MM.1S (cell line): Measurements from ENCODE around the gene NSUN6.

Experiments used
- DNase-seq: peaks from one replicate; pipeline ENCODE4 v3.0.0-alpha.2; 2015
- H2AFZ ChIP-seq: fragments of 300-600 bp; sonication (generic); 2 replicates; pipeline ENCODE4 v1.6.0; 2016; ENCODE audit warnings: antibody characterized with exemption, low read length
- H3F3A ChIP-seq: fragments of 300-600 bp; sonication (generic); 2 replicates; pipeline ENCODE4 v1.6.1; 2016; ENCODE audit warnings: mild to moderate bottlenecking, antibody characterized with exemption, low read length, moderate library complexity, mixed read lengths; ENCODE audit not compliant: insufficient read depth
- H3K27ac ChIP-seq: fragments of 300-600 bp; sonication (generic); 2 replicates; pipeline ENCODE4 v1.5.1; 2016; ENCODE audit warnings: mild to moderate bottlenecking, low read length
- H3K27me3 ChIP-seq: fragments of 300-600 bp; sonication (generic); replicated peaks from 2 replicates; pipeline ENCODE4 v1.6.0; 2016; ENCODE audit warnings: low read length; ENCODE audit not compliant: insufficient read depth
- H3K36me3 ChIP-seq: fragments of 300-600 bp; sonication (generic); replicated peaks from 2 replicates; pipeline ENCODE4 v1.6.1; 2016; ENCODE audit warnings: mild to moderate bottlenecking, low read length, mixed read lengths; ENCODE audit not compliant: insufficient read depth
- H3K4me1 ChIP-seq: fragments of 300-600 bp; sonication (generic); 2 replicates; pipeline ENCODE4 v1.6.1; 2016; ENCODE audit warnings: low read length, mixed read lengths
- H3K4me2 ChIP-seq: fragments of 300-600 bp; sonication (generic); 2 replicates; pipeline ENCODE4 v1.6.0; 2016; ENCODE audit warnings: low read depth, low read length
- H3K4me3 ChIP-seq: fragments of 300-600 bp; sonication (generic); 2 replicates; pipeline ENCODE4 v1.5.1; 2016; ENCODE audit warnings: low read length, mixed read lengths
- H3K79me2 ChIP-seq: fragments of 300-600 bp; sonication (generic); 2 replicates; pipeline ENCODE4 v1.6.1; 2016; ENCODE audit warnings: mixed run types, low read length, mixed read lengths
- H3K9ac ChIP-seq: fragments of 300-600 bp; sonication (generic); 2 replicates; pipeline ENCODE4 v1.6.1; 2016; ENCODE audit warnings: low read length, mixed read lengths
- H3K9me2 ChIP-seq: fragments of 300-600 bp; sonication (generic); replicated peaks from 2 replicates; pipeline ENCODE4 v1.6.1; 2016; ENCODE audit warnings: mild to moderate bottlenecking, low read length, mixed read lengths; ENCODE audit not compliant: insufficient read depth
- H3K9me3 ChIP-seq: fragments of 300-600 bp; sonication (generic); replicated peaks from 2 replicates; pipeline ENCODE4 v1.6.1; 2016; ENCODE audit warnings: mild to moderate bottlenecking, low read length, mixed read lengths; ENCODE audit not compliant: insufficient read depth
- H4K20me1 ChIP-seq: fragments of 300-600 bp; sonication (generic); 2 replicates; pipeline ENCODE4 v1.6.1; 2016; ENCODE audit warnings: mild to moderate bottlenecking, low read length, moderate library complexity, mixed read lengths; ENCODE audit not compliant: insufficient read depth
- CTCF ChIP-seq: fragments of 300-600 bp; sonication (generic); IDR thresholded peaks from 2 replicates; pipeline ENCODE4 v1.5.1; 2016; ENCODE audit warnings: antibody characterized with exemption, low read length, mixed read lengths
- EZH2 ChIP-seq: fragments of 300-600 bp; sonication (generic); optimal IDR thresholded peaks from 2 replicates; pipeline ENCODE3; 2017; ENCODE audit warnings: low read depth, mild to moderate bottlenecking, antibody characterized with exemption, low read length, mixed read lengths
- EZH2phosphoT487 ChIP-seq: fragments of 300-600 bp; sonication (generic); IDR thresholded peaks from 2 replicates; pipeline ENCODE4 v1.6.1; 2018; ENCODE audit warnings: antibody characterized with exemption, low read length

Gene NSUN6

DNA sequence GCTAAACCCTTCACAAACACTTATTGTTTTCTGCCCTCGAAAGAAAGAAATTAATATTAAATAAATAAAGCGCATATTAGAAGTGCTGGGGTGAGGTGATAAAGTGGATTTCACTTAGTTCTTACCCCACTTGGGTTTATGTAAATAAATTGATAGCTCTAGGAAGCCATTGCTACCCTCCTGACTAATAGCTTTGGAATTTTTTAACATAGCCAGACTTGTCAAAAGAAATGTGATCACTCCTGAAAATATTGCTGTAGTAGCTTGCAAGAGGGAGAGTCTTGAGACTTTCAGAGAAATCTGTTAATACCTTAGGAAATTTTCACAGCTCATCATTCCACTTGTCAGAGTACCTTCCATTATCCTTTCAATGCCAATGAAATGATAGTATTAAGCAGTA lies 15.4 kb upstream of the NSUN6 start:
- Histone ChIP-seq H2AFZ (no peak overlapping the region), H3K9me3 (no peaks in the 10 kb centered on the region), H3K27me3 (no peaks in the 10 kb centered on the region), H3K79me2 (peaks cover 85% of the 10 kb centered on the region), H3K36me3 (no peaks in the 10 kb centered on the region; the same call in 1 of the 2 replicates), H3K27ac (no peak overlapping the region), H3K4me2 (no peak overlapping the region), H4K20me1 (0 out of 2 replicates have a peak, but pooled peaks cover 6% of the 10 kb centered on the region), H3K9me2 (no peaks in the 10 kb centered on the region), H3F3A (no peaks in the 10 kb centered on the region), H3K4me1 (0 out of 2 replicates have a peak, but pooled peaks cover under 1% of the 10 kb centered on the region), H3K4me3 (no peak overlapping the region), H3K9ac (no peak overlapping the region)
- no peak for DNase-seq
- no peak for TF ChIP-seq EZH2phosphoT487

- no peaks in the 10 kb centered on the region; the same call in 1 of the 2 replicates for H3K36me3 ChIP-seq
- H4K20me1 ChIP-seq = 0 out of 2 replicates have a peak, but pooled peaks cover 6% of the 10 kb centered on the region
- no peaks in the 10 kb centered on the region for H3K9me3 ChIP-seq
- H3F3A ChIP-seq = no peaks in the 10 kb centered on the region
- TF ChIP-seq EZH2 (no peak), CTCF (no peak), EZH2phosphoT487 (no peak)
- no peak overlapping the region for H2AFZ ChIP-seq
- peaks cover 89% of the 10 kb centered on the region for H3K79me2 ChIP-seq
- no peak overlapping the region for H3K4me2 ChIP-seq
- no peak overlapping the region for H3K27ac ChIP-seq
- H3K9me2 ChIP-seq = no peaks in the 10 kb centered on the region
- H3K4me1 ChIP-seq = peaks cover 9% of the 10 kb centered on the region; the same call in 1 of the 2 replicates
- no peak for DNase-seq
- H3K4me3 ChIP-seq = no peak overlapping the region
- no peak overlapping the region for H3K9ac ChIP-seq
- no peaks in the 10 kb centered on the region for H3K27me3 ChIP-seq
Observed at GRCh38 chr10:18665815-18666558, 14.6 kb upstream of the NSUN6 start.

DNA sequence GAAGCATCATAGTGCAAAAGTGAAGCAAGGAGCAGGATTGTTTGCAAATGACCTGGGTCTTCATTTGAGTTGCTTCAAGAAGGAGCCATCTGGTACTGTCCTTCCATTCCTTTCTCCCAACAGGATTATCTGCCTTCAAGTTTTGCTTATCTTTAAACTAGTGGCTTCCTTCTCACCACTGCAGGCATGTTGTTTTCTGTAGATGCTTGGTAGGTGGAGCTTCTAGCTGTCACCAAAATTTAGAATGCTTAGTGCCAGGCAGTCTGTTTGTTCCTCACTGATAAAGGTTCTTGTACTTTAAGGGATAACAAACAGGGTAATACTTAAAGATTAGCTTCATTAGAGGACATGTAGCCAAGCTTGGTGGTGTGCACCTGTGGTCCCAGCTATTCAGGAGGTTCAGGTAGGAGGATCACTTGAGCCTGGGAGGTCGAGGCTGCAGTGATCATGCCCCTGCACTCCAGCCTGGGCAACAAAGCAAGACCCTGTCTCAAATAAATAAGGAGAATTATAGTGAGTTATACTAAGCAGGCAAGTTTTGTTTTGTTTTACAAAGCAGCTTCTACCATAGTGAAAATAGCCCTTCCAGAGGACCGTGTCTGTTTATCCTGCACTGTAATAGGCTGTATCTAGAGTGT lies 13.6 kb upstream of the NSUN6 start:
- Histone ChIP-seq H3K4me3 (no peak overlapping the region), H3K9me2 (no peaks in the 10 kb centered on the region), H2AFZ (no peak overlapping the region), H3F3A (peaks cover 3% of the 10 kb centered on the region), H3K27me3 (no peaks in the 10 kb centered on the region), H3K36me3 (no peaks in the 10 kb centered on the region; the same call in 1 of the 2 replicates), H3K4me1 (peaks cover 10% of the 10 kb centered on the region; the same call in 1 of the 2 replicates), H3K9me3 (no peaks in the 10 kb centered on the region), H3K27ac (no peak overlapping the region), H3K9ac (no peak overlapping the region), H4K20me1 (0 out of 2 replicates have a peak, but pooled peaks cover 6% of the 10 kb centered on the region), H3K79me2 (peaks cover 91% of the 10 kb centered on the region), H3K4me2 (no peak overlapping the region)
- no peak for DNase-seq
- TF ChIP-seq EZH2 = no peak
- no peak for TF ChIP-seq EZH2phosphoT487
- TF ChIP-seq CTCF = no peak
